ENCODE measurements around the gene DCAF7.

Gene DCAF7

GRCh38 chr17:63557416-63557815, 7.1 kb downstream of the DCAF7 start:
- Histone ChIP-seq H3K4me2 (ENCODE audit: low read length) (no peak overlapping the region), H3K4me3 (ENCODE audit: low read length) (no peak overlapping the region), H3K36me3 (replicated peaks; ENCODE audit: low read depth, low read length) (peaks cover 21% of the 10 kb centered on the region), H3K27ac (ENCODE audit: low read length) (no peak overlapping the region), H3K4me1 (ENCODE audit: low read length) (peaks cover 4% of the 10 kb centered on the region), H3K9me3 (ENCODE audit: insufficient read depth, low read length) (no peaks in the 10 kb centered on the region), H3K79me2 (ENCODE audit: low read length) (peaks cover 96% of the 10 kb centered on the region), H3K9ac (ENCODE audit: low read length) (no peak overlapping the region), H4K20me1 (ENCODE audit: insufficient read depth, low read length) (peaks cover 69% of the 10 kb centered on the region), H3K27me3 (ENCODE audit: low read depth, low read length) (no peaks in the 10 kb centered on the region), H2AFZ (ENCODE audit: low read depth, low read length) (no peak overlapping the region)
- no peak for TF ChIP-seq EZH2phosphoT487 (IDR thresholded peaks at IDR 0.05; ENCODE audit: low read depth)
- no peak for TF ChIP-seq CTCF (IDR thresholded peaks at IDR 0.05; ENCODE audit: low read depth, low read length)

GRCh38 chr17:63558441-63558840, 8.2 kb downstream of the DCAF7 start:
- H3K36me3 ChIP-seq (replicated peaks; ENCODE audit: low read depth, low read length) = peaks cover 13% of the 10 kb centered on the region

GRCh38 chr17:63561819-63562218, 11.5 kb downstream of the DCAF7 start:
- Histone ChIP-seq H3K27me3 (ENCODE audit: low read depth, low read length) (no peaks in the 10 kb centered on the region), H3K4me1 (ENCODE audit: low read length) (no peaks in the 10 kb centered on the region), H4K20me1 (ENCODE audit: insufficient read depth, low read length) (peaks cover 53% of the 10 kb centered on the region), H2AFZ (ENCODE audit: low read depth, low read length) (no peak overlapping the region), H3K9me3 (ENCODE audit: insufficient read depth, low read length) (no peaks in the 10 kb centered on the region), H3K27ac (ENCODE audit: low read length) (no peak overlapping the region), H3K36me3 (replicated peaks; ENCODE audit: low read depth, low read length) (peaks cover 6% of the 10 kb centered on the region), H3K79me2 (ENCODE audit: low read length) (peaks cover 84% of the 10 kb centered on the region), H3K9ac (ENCODE audit: low read length) (no peak overlapping the region), H3K4me3 (ENCODE audit: low read length) (no peak overlapping the region), H3K4me2 (ENCODE audit: low read length) (no peak overlapping the region)
- no peak for TF ChIP-seq CTCF (IDR thresholded peaks at IDR 0.05; ENCODE audit: low read depth, low read length)
- TF ChIP-seq EZH2phosphoT487 (IDR thresholded peaks at IDR 0.05; ENCODE audit: low read depth) = no peak

More at GRCh38 chr17:63558441-63558840, 8.2 kb downstream of the DCAF7 start:
- TF ChIP-seq CTCF (IDR thresholded peaks at IDR 0.05; ENCODE audit: low read depth, low read length) (no peak), EZH2phosphoT487 (IDR thresholded peaks at IDR 0.05; ENCODE audit: low read depth) (no peak)
- Histone ChIP-seq H3K27me3 (ENCODE audit: low read depth, low read length) (no peaks in the 10 kb centered on the region), H4K20me1 (ENCODE audit: insufficient read depth, low read length) (peaks cover 65% of the 10 kb centered on the region), H3K4me3 (ENCODE audit: low read length) (no peak overlapping the region), H3K27ac (ENCODE audit: low read length) (no peak overlapping the region), H2AFZ (ENCODE audit: low read depth, low read length) (no peak overlapping the region), H3K79me2 (ENCODE audit: low read length) (peaks cover 93% of the 10 kb centered on the region), H3K9me3 (ENCODE audit: insufficient read depth, low read length) (no peaks in the 10 kb centered on the region), H3K4me1 (ENCODE audit: low read length) (no peaks in the 10 kb centered on the region), H3K4me2 (ENCODE audit: low read length) (no peak overlapping the region), H3K9ac (ENCODE audit: low read length) (no peak overlapping the region)

- no peaks in the 10 kb centered on the region for H3K9me3 ChIP-seq (ENCODE audit: insufficient read depth, low read length)
- H3K27ac ChIP-seq (ENCODE audit: low read length) = no peak overlapping the region
- H3K36me3 ChIP-seq (replicated peaks; ENCODE audit: low read depth, low read length) = no peaks in the 10 kb centered on the region
- H3K4me3 ChIP-seq (ENCODE audit: low read length) = no peak overlapping the region
- no peaks in the 10 kb centered on the region for H3K27me3 ChIP-seq (ENCODE audit: low read depth, low read length)
- H2AFZ ChIP-seq (ENCODE audit: low read depth, low read length) = no peak overlapping the region
- H3K9ac ChIP-seq (ENCODE audit: low read length) = no peak overlapping the region
- peaks cover 48% of the 10 kb centered on the region for H4K20me1 ChIP-seq (ENCODE audit: insufficient read depth, low read length)
- no peak overlapping the region for H3K4me2 ChIP-seq (ENCODE audit: low read length)
- TF ChIP-seq CTCF (IDR thresholded peaks at IDR 0.05; ENCODE audit: low read depth, low read length) = no peak
- TF ChIP-seq EZH2phosphoT487 (IDR thresholded peaks at IDR 0.05; ENCODE audit: low read depth) = no peak
- peaks cover 80% of the 10 kb centered on the region for H3K79me2 ChIP-seq (ENCODE audit: low read length)
- H3K4me1 ChIP-seq (ENCODE audit: low read length) = no peaks in the 10 kb centered on the region
These were observed 13.1 kb downstream of the DCAF7 start for GRCh38 chr17:63563339-63563738.
